H1 (cell line): Measurements from ENCODE around the gene KAT8. TPM values are rescaled to one million over a fixed set of nuclear protein-coding genes. Genes with fewer than 3 reads are reported as not detected.

Experiments used
- POLR2AphosphoS5 ChIP-seq: IDR thresholded peaks from 2 replicates; pipeline ENCODE4 v1.6.1; 2011; ENCODE audit warnings: low read depth, low read length
- RBBP5 ChIP-seq: IDR thresholded peaks from 2 replicates; pipeline ENCODE4 v1.7.1; 2012; ENCODE audit warnings: low read depth, mild to moderate bottlenecking, inconsistent platforms, low read length, moderate library complexity, borderline replicate concordance
- polyA plus RNA-seq, 7 experiments: library from polyadenylated mRNA; depleted of rRNA in 3 of 7; stranded (reverse) in 5 of 7; unstranded in 2 of 7; fragments of >200 nt in 5 of 7; fragments of 200-250 nt in 2 of 7; gene quantifications; 1 replicate in 5 of 7; 2 replicates in 1 of 7; 4 replicates in 1 of 7; pipeline versions ENCODE4 v1.2.1 to v1.2.3, GENCODE V29; 2011 to 2013; ENCODE audit warnings: missing spikeins in 2 of 7, mixed read lengths in 2 of 7
- total RNA-seq: library from RNA; stranded (reverse); fragmentation: NEBNext Ultra II Directional; extraction: Animal tissue kit (Norgen Biotek cat#: 25700); gene quantifications from 2 replicates; pipeline ENCODE4 v1.2.1, GENCODE V29; 2021

Gene KAT8
- total and polyA plus RNA-seq, 2 of the 8 experiments (the other 6 are each of a cell fraction or from before 2014, with no cell fraction given): 52.6 to 61.6 TPM

- no peak for TF ChIP-seq RBBP5
- TF ChIP-seq POLR2AphosphoS5: no peak
Measured at GRCh38 chr16:31089199-31089598, 28.3 kb upstream of the KAT8 start (continued).
